WTC11 (cell line): ENCODE data around the gene PSMD14. TPM values are rescaled to one million over a fixed set of nuclear protein-coding genes. Genes with fewer than 3 reads are reported as not detected.
"Not testable (repeated sequence)": the region's sequence is repeated elsewhere in the genome, so short reads cannot be mapped to it uniquely, and the experiment has no call there.

ENCODE experiments used
- ATAC-seq: fragments of 200-7000 bp; cut with Tn5 transposase; 2 replicates; pipeline ENCODE4 v1.10.0; 2021; ENCODE audit warnings: mild to moderate bottlenecking, moderate library complexity
- CTCF ChIA-PET: fragments of 300-600 bp; sonication (Branson Sonifier 250); formaldehyde crosslinking; loops from one replicate; lab custom pipeline; 2021; ENCODE audit warnings: antibody characterized with exemption; lab: Charles Lee
- POLR2A ChIA-PET: fragments of 350-600 bp; sonication (Branson Sonifier 250); formaldehyde crosslinking; loops from one replicate; lab custom pipeline; 2021; ENCODE audit warnings: antibody characterized with exemption; lab: Charles Lee
- DNase-seq: peaks from one replicate; pipeline ENCODE4 v3.0.0; 2021; ENCODE audit warnings: low spot score
- H3K27ac Mint-ChIP-seq: 2 replicates; pipeline ENCODE4 v1.8.0; 2021; ENCODE audit warnings: mixed read lengths
- H3K27me3 Mint-ChIP-seq: 2 replicates; pipeline ENCODE4 v1.8.0; 2021; ENCODE audit warnings: low read depth, mild to moderate bottlenecking, moderate library complexity, mixed read lengths
- H3K36me3 Mint-ChIP-seq: 2 replicates; pipeline ENCODE4 v1.8.0; 2021; ENCODE audit warnings: mixed read lengths
- H3K4me1 Mint-ChIP-seq: 2 replicates; pipeline ENCODE4 v1.8.0; 2022; ENCODE audit warnings: mixed read lengths
- H3K4me3 Mint-ChIP-seq: 2 replicates; pipeline ENCODE4 v1.8.0; 2021; ENCODE audit warnings: mild to moderate bottlenecking, moderate library complexity, mixed read lengths
- H3K9me3 Mint-ChIP-seq: 2 replicates; pipeline ENCODE4 v1.8.0; 2021; ENCODE audit warnings: mixed read lengths
- ARID4B ChIP-seq: sonication (generic); formaldehyde crosslinking; IDR thresholded peaks from 2 replicates; pipeline ENCODE4 v1.8.0; 2023; ENCODE audit warnings: missing genetic modification reagents, mild to moderate bottlenecking, borderline replicate concordance
- ETV6 ChIP-seq: sonication (generic); formaldehyde crosslinking; IDR thresholded peaks from 2 replicates; pipeline ENCODE4 v1.8.1; 2022; ENCODE audit warnings: mild to moderate bottlenecking, missing genetic modification reagents
- IRF2 ChIP-seq: sonication (generic); formaldehyde crosslinking; IDR thresholded peaks from 2 replicates; pipeline ENCODE4 v1.8.0; 2022; ENCODE audit warnings: low read depth, missing genetic modification reagents, borderline replicate concordance
- NFATC4 ChIP-seq: fragments of 250-450 bp; sonication (Bioruptor Pico); IDR thresholded peaks from 2 replicates; pipeline ENCODE4 v1.9.0; 2021; ENCODE audit warnings: mild to moderate bottlenecking
- PRDM15 ChIP-seq: sonication (generic); formaldehyde crosslinking; IDR thresholded peaks from 2 replicates; pipeline ENCODE4 v1.8.0; 2022; ENCODE audit warnings: missing genetic modification reagents
- PRRX2 ChIP-seq: fragments of 250-450 bp; sonication (Bioruptor Pico); IDR thresholded peaks from 2 replicates; pipeline ENCODE4 v1.8.0; 2021; ENCODE audit warnings: mild to moderate bottlenecking
- SMAD4 ChIP-seq: sonication (generic); formaldehyde crosslinking; IDR thresholded peaks from 2 replicates; pipeline ENCODE4 v1.8.0; 2022; ENCODE audit warnings: mild to moderate bottlenecking, missing genetic modification reagents
- ZNF425 ChIP-seq: fragments of 250-450 bp; sonication (Bioruptor Pico); conservative IDR thresholded peaks from 2 replicates; pipeline ENCODE4 v1.9.0; 2021; ENCODE audit warnings: mild to moderate bottlenecking
- ZNF671 ChIP-seq: fragments of 250-450 bp; sonication (Bioruptor Pico); IDR thresholded peaks from 2 replicates; pipeline ENCODE4 v1.8.0; 2021; ENCODE audit warnings: mild to moderate bottlenecking
- total RNA-seq: library from RNA; stranded (reverse); gene quantifications from 3 replicates; pipeline ENCODE4 v1.2.3, GENCODE V29; 2021

The PSMD14 gene
- total RNA-seq, 1 experiment from 2014 or later: 80.5 TPM

- peaks cover 21% of the 10 kb centered on the region for H3K36me3 Mint-ChIP-seq
- CTCF ChIA-PET: no interaction called here
- TF ChIP-seq IRF2 (CRISPR knock-in tag) (no peak), PRDM15 (CRISPR knock-in tag) (no peak), SMAD4 (CRISPR knock-in tag) (no peak), ZNF425 (CRISPR knock-in tag) (no peak), ZNF671 (CRISPR knock-in tag) (no peak), ARID4B (no peak), PRRX2 (CRISPR knock-in tag) (no peak), NFATC4 (CRISPR knock-in tag) (no peak)
- H3K4me3 Mint-ChIP-seq: no peak overlapping the region
- POLR2A ChIA-PET: no interaction called here
- ATAC-seq (no peak), DNase-seq (no peak)
- no peak overlapping the region for H3K27ac Mint-ChIP-seq
- H3K27me3 Mint-ChIP-seq: no peaks in the 10 kb centered on the region
- H3K4me1 Mint-ChIP-seq: peaks cover 43% of the 10 kb centered on the region
- H3K9me3 Mint-ChIP-seq: peaks cover 22% of the 10 kb centered on the region
These were observed 48.9 kb downstream of the PSMD14 start for GRCh38 chr2:161357097-161357496.

- no peak overlapping the region for H3K4me3 Mint-ChIP-seq
- peaks cover 35% of the 10 kb centered on the region for H3K9me3 Mint-ChIP-seq
- peaks cover 36% of the 10 kb centered on the region for H3K4me1 Mint-ChIP-seq
- POLR2A ChIA-PET: interaction anchor here (1.0 kb wide), 1 partner anchor 37 kb away, joined by 3 read pairs; no protein-coding TSS in a partner anchor
- peaks cover 36% of the 10 kb centered on the region for H3K36me3 Mint-ChIP-seq
- ATAC-seq (no peak), DNase-seq (no peak)
- H3K27me3 Mint-ChIP-seq: no peaks in the 10 kb centered on the region
- CTCF ChIA-PET: no interaction called here
- no peak overlapping the region for H3K27ac Mint-ChIP-seq
- TF ChIP-seq ARID4B: no peak
- no peak for TF ChIP-seq IRF2 (CRISPR knock-in tag)
- no peak for TF ChIP-seq ETV6
- TF ChIP-seq, all 79 proteins: peak for 0
These were observed 50.6 kb downstream of the PSMD14 start for GRCh38 chr2:161358838-161359237.

GRCh38 chr2:161360095-161360654 lies 52.0 kb downstream of the PSMD14 start:
- ATAC-seq, H3K27me3 Mint-ChIP-seq, H3K27ac Mint-ChIP-seq, H3K4me3 Mint-ChIP-seq, DNase-seq, POLR2A ChIA-PET, CTCF ChIA-PET: not testable (repeated sequence)
- peaks cover 36% of the 10 kb centered on the region for H3K36me3 Mint-ChIP-seq
- peaks cover 35% of the 10 kb centered on the region for H3K9me3 Mint-ChIP-seq
- peaks cover 40% of the 10 kb centered on the region for H3K4me1 Mint-ChIP-seq
